ENCODE data around the gene MCUR1. TPM values are rescaled to one million over a fixed set of nuclear protein-coding genes. Genes with fewer than 3 reads are reported as not detected.

The MCUR1 gene
- total RNA-seq, 1 experiment from 2014 or later, result 16.0 TPM

GRCh38 chr6:13754644-13755043, 59.7 kb downstream of the MCUR1 start:
- DNase-seq, result no peak
- no peaks in the 10 kb centered on the region for H3K4me1 ChIP-seq
- no peaks in the 10 kb centered on the region for H3K9me3 ChIP-seq (replicated peaks)
- H3K27me3 ChIP-seq, result no peaks in the 10 kb centered on the region
- H3K27ac ChIP-seq, result no peak overlapping the region
- no peak overlapping the region for H3K4me3 ChIP-seq
- H3K36me3 ChIP-seq, result no peaks in the 10 kb centered on the region

GRCh38 chr6:13743736-13744127, 70.6 kb downstream of the MCUR1 start:
- no peaks in the 10 kb centered on the region for H3K36me3 ChIP-seq
- no peak overlapping the region for H3K27ac ChIP-seq
- H3K27me3 ChIP-seq, result no peaks in the 10 kb centered on the region
- no peaks in the 10 kb centered on the region for H3K4me1 ChIP-seq
- no peak for DNase-seq
- no peak overlapping the region for H3K4me3 ChIP-seq
- H3K9me3 ChIP-seq (replicated peaks), result no peaks in the 10 kb centered on the region

GRCh38 chr6:13742961-13743735, 71.2 kb downstream of the MCUR1 start:
- H3K4me1 ChIP-seq, result no peaks in the 10 kb centered on the region
- no peak overlapping the region for H3K4me3 ChIP-seq

GRCh38 chr6:13741365-13741764, 73.0 kb downstream of the MCUR1 start:
- Histone ChIP-seq H3K27me3 (no peaks in the 10 kb centered on the region), H3K4me1 (no peaks in the 10 kb centered on the region)

More at GRCh38 chr6:13742961-13743735, 71.2 kb downstream of the MCUR1 start:
- H3K27ac ChIP-seq, result no peak overlapping the region
- no peaks in the 10 kb centered on the region for H3K36me3 ChIP-seq
- DNase-seq, result no peak
- no peaks in the 10 kb centered on the region for H3K9me3 ChIP-seq (replicated peaks)
- H3K27me3 ChIP-seq, result no peaks in the 10 kb centered on the region

More at GRCh38 chr6:13741365-13741764, 73.0 kb downstream of the MCUR1 start:
- Histone ChIP-seq H3K27ac (no peak overlapping the region), H3K9me3 (replicated peaks) (no peaks in the 10 kb centered on the region), H3K36me3 (no peaks in the 10 kb centered on the region), H3K4me3 (no peak overlapping the region)
- no peak for DNase-seq

Other genes with a start within 250 kb of the MCUR1 start
- 2.7 and 3.3 TPM in 2 replicates for gene SIRT5, start 240.0 kb downstream of the MCUR1 start, total RNA-seq (2014; rRNA removed; shearing (Covaris generic))
- 44.8 and 45.8 TPM in 2 replicates for gene NOL7, start 199.2 kb downstream of the MCUR1 start, total RNA-seq (2014; rRNA removed; shearing (Covaris generic))
- gene RANBP9, start 102.7 kb downstream of the MCUR1 start, total RNA-seq (2014; rRNA removed; shearing (Covaris generic)), result 20.1 and 22.7 TPM in 2 replicates
- gene RNF182, start 110.4 kb upstream of the MCUR1 start, total RNA-seq (2014; rRNA removed; shearing (Covaris generic)), result 0.10 and 0.20 TPM in 2 replicates